Measurements from ENCODE around the gene NTMT1. TPM values are rescaled to one million over a fixed set of nuclear protein-coding genes. Genes with fewer than 3 reads are reported as not detected.

NTMT1 gene
- total and polyA plus RNA-seq, 10 of the 15 experiments (the other 5 are each of a cell fraction or from before 2014, with no cell fraction given) = 12.8 to 85.4 (median 39.3) TPM

- ChIA-PET RAD21 (ENCODE audit: unreplicated experiment) (interaction anchor here (9.7 kb wide), 1 partner anchor 10 kb away, joined by 61 read pairs; no protein-coding TSS in a partner anchor), CTCF (interaction anchor here (0.8 to 1.5 kb wide), 7 partner anchors 9 to 455 kb away, joined by 3 to 8 read pairs (median 3); no protein-coding TSS in a partner anchor), POLR2A (interaction anchor here (0.6 to 1.7 kb wide), 4 partner anchors 10 to 798 kb away, joined by 3 to 11 read pairs (median 5); no protein-coding TSS in a partner anchor), SMC1A (ENCODE audit: uncharacterized antibody, unreplicated experiment) (interaction anchor here (11.0 kb wide), 1 partner anchor 10 kb away, joined by 75 read pairs; no protein-coding TSS in a partner anchor)
- H3K9me3 ChIP-seq (replicated peaks; ENCODE audit: control insufficient read depth, insufficient read depth, low read length) = 0 out of 3 replicates have a peak, but pooled peaks cover 1% of the 10 kb centered on the region
- WGBS (ENCODE audit: insufficient coverage, insufficient replicate concordance, low lambda C conversion rate, missing lambda C conversion rate) = 68% methylated on average over 6 of the region's 8 CpGs
- no peak for DNase-seq (ENCODE audit: low read depth, low spot score)
- FAIRE-seq = no peak
- ATAC-seq = no peak
- no TSS peak for BruUV-seq (replicated peaks)
- H3K9ac ChIP-seq (ENCODE audit: control insufficient read depth, insufficient read depth, low read length) = no peak overlapping the region
- peak overlapping the region; percentile 9 for H2AFZ ChIP-seq (ENCODE audit: control insufficient read depth, low read depth, low read length)
- no peak for TF ChIP-seq MTA3 (IDR thresholded peaks at IDR 0.05; ENCODE audit: borderline replicate concordance, low read length)
- no peak for TF ChIP-seq IKZF1 (conservative IDR thresholded peaks at IDR 0.05)
- no peak for TF ChIP-seq ZBTB11 (CRISPR knock-in tag; IDR thresholded peaks at IDR 0.05)
- no peak for TF ChIP-seq BCLAF1 (IDR thresholded peaks at IDR 0.05)
- TF ChIP-seq WRNIP1 (IDR thresholded peaks at IDR 0.05; ENCODE audit: borderline replicate concordance, low read depth, low read length) = no peak
- no peak for TF ChIP-seq ZNF384 (IDR thresholded peaks at IDR 0.05; ENCODE audit: borderline replicate concordance, low read depth, low read length)
- TF ChIP-seq SMAD5 (IDR thresholded peaks at IDR 0.05; ENCODE audit: low read depth) = no peak
- TF ChIP-seq BACH1 (IDR thresholded peaks at IDR 0.05; ENCODE audit: borderline replicate concordance) = no peak
- no peak for TF ChIP-seq E2F4 (IDR thresholded peaks at IDR 0.05; ENCODE audit: low read depth, low read length)
- no peak for TF ChIP-seq SMARCA5 (IDR thresholded peaks at IDR 0.05)
- TF ChIP-seq PAX8 (IDR thresholded peaks at IDR 0.05) = no peak
- TF ChIP-seq HDAC2 (IDR thresholded peaks at IDR 0.05) = no peak
- no peak for TF ChIP-seq BMI1 (IDR thresholded peaks at IDR 0.05; ENCODE audit: borderline replicate concordance)
- TF ChIP-seq MTA2 (IDR thresholded peaks at IDR 0.05; ENCODE audit: low read depth) = no peak
- no peaks in the 10 kb centered on the region for H3K36me3 ChIP-seq (ENCODE audit: control insufficient read depth in 2 of 2, insufficient read depth in 2 of 2, low read length in 1 of 2)
- H3K79me2 ChIP-seq (ENCODE audit: control insufficient read depth, insufficient read depth, low read length) = no peaks in the 10 kb centered on the region
- intact Hi-C loops (cut with micrococcal nuclease; ENCODE audit: unreplicated experiment) = no loop called here
- H3K4me1 ChIP-seq (ENCODE audit: control insufficient read depth, insufficient read depth, low read length) = peaks cover 33% of the 10 kb centered on the region
- 0 out of 2 replicates have a peak overlapping the region, but pooled peaks have one; percentile 9 for H3K4me2 ChIP-seq (ENCODE audit: control insufficient read depth, insufficient read depth)
- H3K27ac ChIP-seq (ENCODE audit: control insufficient read depth, insufficient read depth) = no peak overlapping the region
- in situ Hi-C loops (cut with MboI) = no loop called here
- no peaks in the 10 kb centered on the region for H4K20me1 ChIP-seq (ENCODE audit: control insufficient read depth, insufficient read depth)
- no peaks in the 10 kb centered on the region for H3K27me3 ChIP-seq (replicated peaks in 1 of 2; ENCODE audit: control insufficient read depth in 2 of 2, insufficient read depth in 2 of 2, low read length in 1 of 2)
- H3K4me3 ChIP-seq = no peak overlapping the region
Observed at GRCh38 chr9:129586685-129587084, 39.3 kb upstream of the NTMT1 start.

Measured in GM12878 (cell line).